GM23248 (cell line): ENCODE measurements around the gene SH3D19. TPM values are rescaled to one million over a fixed set of nuclear protein-coding genes. Genes with fewer than 3 reads are reported as not detected.

Experiments used
- DNase-seq: peaks from one replicate; pipeline ENCODE4 v3.0.0-alpha.2; 2015
- H2AFZ ChIP-seq: fragments of 200-600 bp; sonication (generic); 2 replicates; pipeline ENCODE4 v1.6.1; 2016; ENCODE audit warnings: antibody characterized with exemption
- H3F3A ChIP-seq: fragments of 200-600 bp; sonication (generic); 2 replicates; pipeline ENCODE4 v1.6.1; 2016; ENCODE audit warnings: mild to moderate bottlenecking, antibody characterized with exemption, mixed run types; ENCODE audit not compliant: insufficient read depth
- H3K27ac ChIP-seq: fragments of 200-600 bp; sonication (generic); 2 replicates; pipeline ENCODE4 v1.5.1; 2016; ENCODE audit warnings: mild to moderate bottlenecking
- H3K27me3 ChIP-seq: fragments of 200-600 bp; sonication (generic); replicated peaks from 2 replicates; pipeline ENCODE4 v1.6.1; 2016; ENCODE audit warnings: mild to moderate bottlenecking; ENCODE audit not compliant: insufficient read depth
- H3K36me3 ChIP-seq: fragments of 200-600 bp; sonication (generic); 2 replicates; pipeline ENCODE4 v1.6.1; 2016; ENCODE audit warnings: low read depth, mild to moderate bottlenecking
- H3K4me1 ChIP-seq: fragments of 200-600 bp; sonication (generic); 2 replicates; pipeline ENCODE4 v1.6.1; 2016; ENCODE audit warnings: mild to moderate bottlenecking; ENCODE audit not compliant: insufficient read depth
- H3K4me2 ChIP-seq: fragments of 200-600 bp; sonication (generic); one replicate; pipeline ENCODE4 v1.6.1; 2016; ENCODE audit warnings: mild to moderate bottlenecking; ENCODE audit not compliant: unreplicated experiment
- H3K4me3 ChIP-seq: fragments of 200-600 bp; sonication (generic); 2 replicates; pipeline ENCODE4 v1.5.1; 2016; ENCODE audit warnings: mild to moderate bottlenecking
- H3K79me2 ChIP-seq: fragments of 200-600 bp; sonication (generic); 2 replicates; pipeline ENCODE4 v1.6.1; 2016; ENCODE audit warnings: mild to moderate bottlenecking; ENCODE audit not compliant: insufficient read depth
- H3K9ac ChIP-seq: fragments of 200-600 bp; sonication (generic); 2 replicates; pipeline ENCODE4 v1.6.1; 2016; ENCODE audit warnings: mild to moderate bottlenecking
- H3K9me2 ChIP-seq: fragments of 200-600 bp; sonication (generic); 2 replicates; pipeline ENCODE4 v1.6.1; 2016; ENCODE audit warnings: mixed run types, mild to moderate bottlenecking, moderate library complexity; ENCODE audit not compliant: insufficient read depth
- H3K9me3 ChIP-seq: fragments of 200-600 bp; sonication (generic); one replicate; pipeline ENCODE4 v1.6.1; 2017; ENCODE audit warnings: low read depth
- H4K20me1 ChIP-seq: fragments of 200-600 bp; sonication (generic); 2 replicates; pipeline ENCODE4 v1.6.0; 2016; ENCODE audit not compliant: insufficient read depth
- EZH2 ChIP-seq: fragments of 200-600 bp; sonication (generic); IDR thresholded peaks from 2 replicates; pipeline ENCODE4 v1.6.1; 2018; ENCODE audit warnings: antibody characterized with exemption, mild to moderate bottlenecking; ENCODE audit not compliant: insufficient read depth, poor library complexity, severe bottlenecking
- EZH2phosphoT487 ChIP-seq: fragments of 200-600 bp; sonication (generic); IDR thresholded peaks from 2 replicates; pipeline ENCODE4 v1.6.1; 2018; ENCODE audit warnings: antibody characterized with exemption, moderate library complexity, mild to moderate bottlenecking, low read depth; ENCODE audit not compliant: insufficient read depth
- WGBS, 2 experiments: methylation state at CpG; one replicate each; pipeline ENCODE4 v1.1.6; 2015 to 2017; ENCODE audit warnings: low lambda C conversion rate in 2 of 2, low coverage in 1 of 2; ENCODE audit errors: missing lambda C conversion rate in 2 of 2; 5-methylcytosine and 5-hydroxymethylcytosine counted together
- in situ Hi-C: fragments of 300-500 bp; cut with MboI; formaldehyde crosslinking; loops from 2 replicates; pipeline ENCODE4 v1.15.0; 2020
- polyA plus RNA-seq: library from polyadenylated mRNA; unstranded; fragments of >200 nt; fragmentation: Nextera tagmentation; extraction: Ambion mirVana; gene quantifications from 2 replicates; pipeline ENCODE4 v1.2.1, GENCODE V29; 2016
- total RNA-seq: library from RNA; depleted of rRNA; stranded (reverse); fragments of >200 nt; shearing (Covaris generic); gene quantifications from 2 replicates; pipeline ENCODE4 v1.2.3, GENCODE V29; 2014

Gene SH3D19
- total and polyA plus RNA-seq, 2 experiments from 2014 or later, result 29.1 to 47.8 TPM

DNA sequence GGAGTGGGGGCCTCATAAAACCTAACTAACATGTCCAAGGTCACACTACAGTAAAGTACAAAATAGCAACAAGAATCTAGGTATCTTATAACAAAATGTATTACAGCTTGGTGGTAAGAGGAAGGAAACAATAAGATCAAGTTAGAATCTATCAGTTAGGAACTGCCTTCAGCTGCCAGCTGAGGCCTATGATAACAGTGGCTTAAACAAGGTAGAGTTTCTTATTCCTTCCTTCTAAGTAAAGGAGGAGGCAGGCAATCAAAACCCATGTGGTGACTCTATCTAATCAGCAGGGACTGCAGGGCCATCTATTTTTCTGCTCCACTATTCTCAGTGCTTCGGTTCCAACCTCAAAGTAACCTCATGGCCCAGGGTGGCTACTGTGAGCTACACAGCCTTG, 10.9 kb downstream of the SH3D19 start:
- no peak overlapping the region for H3K4me3 ChIP-seq
- peaks cover 6% of the 10 kb centered on the region; the same call in 1 of the 2 replicates for H3K79me2 ChIP-seq
- H3K9me3 ChIP-seq, result no peaks in the 10 kb centered on the region
- 0 out of 2 replicates have a peak, but pooled peaks cover 3% of the 10 kb centered on the region for H3K9me2 ChIP-seq
- 100% methylated on average over 1 of the region's 1 CpG for WGBS, 2 experiments
- H3K27ac ChIP-seq, result no peak overlapping the region
- no peak overlapping the region for H3K4me2 ChIP-seq
- no peaks in the 10 kb centered on the region for H4K20me1 ChIP-seq
- H3F3A ChIP-seq, result peaks cover 12% of the 10 kb centered on the region
- no peak for TF ChIP-seq EZH2phosphoT487
- no peak for TF ChIP-seq EZH2
- no peak for DNase-seq
- no peaks in the 10 kb centered on the region for H3K36me3 ChIP-seq
- H3K4me1 ChIP-seq, result peaks cover 12% of the 10 kb centered on the region
- in situ Hi-C loops, result no loop called here
- no peaks in the 10 kb centered on the region for H3K27me3 ChIP-seq
- H3K9ac ChIP-seq, result no peak overlapping the region
- H2AFZ ChIP-seq, result no peak overlapping the region

GRCh38 chr4:151314010-151314355, 11.4 kb downstream of the SH3D19 start:
- Histone ChIP-seq H2AFZ (no peak overlapping the region), H4K20me1 (no peaks in the 10 kb centered on the region), H3K9me2 (0 out of 2 replicates have a peak, but pooled peaks cover 3% of the 10 kb centered on the region), H3K36me3 (no peaks in the 10 kb centered on the region), H3K4me2 (no peak overlapping the region), H3K79me2 (peaks cover 5% of the 10 kb centered on the region), H3F3A (peaks cover 12% of the 10 kb centered on the region), H3K9me3 (no peaks in the 10 kb centered on the region), H3K4me1 (peaks cover 12% of the 10 kb centered on the region), H3K9ac (no peak overlapping the region), H3K4me3 (no peak overlapping the region), H3K27ac (no peak overlapping the region), H3K27me3 (no peaks in the 10 kb centered on the region)
- WGBS, 2 experiments, result 86 to 91% methylated on average over 1 of the region's 1 CpG
- in situ Hi-C loops, result no loop called here
- TF ChIP-seq EZH2 (no peak), EZH2phosphoT487 (no peak)
- no peak for DNase-seq

- Histone ChIP-seq H4K20me1 (no peaks in the 10 kb centered on the region), H3F3A (peaks cover 12% of the 10 kb centered on the region), H3K27me3 (no peaks in the 10 kb centered on the region), H3K79me2 (peaks cover 5% of the 10 kb centered on the region), H3K36me3 (no peaks in the 10 kb centered on the region), H2AFZ (no peak overlapping the region), H3K9me3 (no peaks in the 10 kb centered on the region), H3K27ac (no peak overlapping the region), H3K9ac (no peak overlapping the region), H3K9me2 (0 out of 2 replicates have a peak, but pooled peaks cover 3% of the 10 kb centered on the region), H3K4me1 (peaks cover 12% of the 10 kb centered on the region), H3K4me3 (no peak overlapping the region), H3K4me2 (no peak overlapping the region)
- in situ Hi-C loops, result no loop called here
- DNase-seq, result no peak
- 97 to 99% methylated on average over 6 of the region's 6 CpGs for WGBS, 2 experiments
- TF ChIP-seq EZH2 (no peak), EZH2phosphoT487 (no peak)
Measured at GRCh38 chr4:151313306-151314009, 11.9 kb downstream of the SH3D19 start.

GRCh38 chr4:151310124-151310728, 15.2 kb downstream of the SH3D19 start:
- WGBS, 2 experiments, result 96 to 97% methylated on average over 5 of the region's 5 CpGs
- H3K27me3 ChIP-seq, result no peaks in the 10 kb centered on the region
- H3K9ac ChIP-seq, result no peak overlapping the region
- H3F3A ChIP-seq, result peaks cover 10% of the 10 kb centered on the region
- no peak overlapping the region for H3K27ac ChIP-seq
- H3K9me3 ChIP-seq, result no peaks in the 10 kb centered on the region
- 0 out of 2 replicates have a peak, but pooled peaks cover 3% of the 10 kb centered on the region for H3K9me2 ChIP-seq
- no peak overlapping the region for H2AFZ ChIP-seq
- H3K4me2 ChIP-seq, result no peak overlapping the region
- in situ Hi-C loops, result no loop called here
- no peaks in the 10 kb centered on the region for H4K20me1 ChIP-seq
- no peak overlapping the region for H3K4me3 ChIP-seq
- H3K4me1 ChIP-seq, result peaks cover 8% of the 10 kb centered on the region
- no peaks in the 10 kb centered on the region; the same call in 1 of the 2 replicates for H3K79me2 ChIP-seq
- TF ChIP-seq EZH2 (no peak), EZH2phosphoT487 (no peak)
- H3K36me3 ChIP-seq, result no peaks in the 10 kb centered on the region
- DNase-seq, result no peak
